Fibroblast of skin of back (primary cell): Measurements from ENCODE around the gene RIMS4.
A peak's percentile ranks its signal among the peaks of the same experiment; 100 is the strongest.

Experiments used
- DNase-seq: peaks from one replicate; pipeline ENCODE4 v3.0.0-alpha.2; 2013

The RIMS4 gene

GRCh38 chr20:44762466-44763140 lies 47.7 kb downstream of the RIMS4 start:
- no peak for DNase-seq

GRCh38 chr20:44761423-44761822 lies 48.9 kb downstream of the RIMS4 start:
- no peak for DNase-seq

GRCh38 chr20:44759595-44759994 lies 50.8 kb downstream of the RIMS4 start:
- no peak for DNase-seq

- no peak for DNase-seq
Measured at GRCh38 chr20:44758247-44759101, 51.9 kb downstream of the RIMS4 start.

GRCh38 chr20:44756956-44757355 lies 53.4 kb downstream of the RIMS4 start:
- DNase-seq = no peak

- no peak for DNase-seq
Measured at GRCh38 chr20:44756011-44756688, 54.2 kb downstream of the RIMS4 start.

- DNase-seq = no peak
Measured at GRCh38 chr20:44754554-44754953, 55.8 kb downstream of the RIMS4 start.

GRCh38 chr20:44752099-44752931 lies 58.0 kb downstream of the RIMS4 start:
- DNase-seq = no peak

- DNase-seq = no peak
Measured at GRCh38 chr20:44750081-44750805, 60.1 kb downstream of the RIMS4 start.

GRCh38 chr20:44748005-44748370 lies 62.4 kb downstream of the RIMS4 start:
- no peak for DNase-seq

- DNase-seq = peak; percentile 62
Measured at GRCh38 chr20:44747166-44748004, 63.0 kb downstream of the RIMS4 start.

- DNase-seq = no peak
Measured at GRCh38 chr20:44746367-44747165, 63.8 kb downstream of the RIMS4 start.

GRCh38 chr20:44745598-44746366 lies 64.6 kb downstream of the RIMS4 start, which contains the start of gene KCNK15:
TSS of gene KCNK15 (plus strand) at chr20:44745865. CDS start at chr20:44745911, 46 bp downstream.
- peak; percentile 28 for DNase-seq

- DNase-seq = no peak
Measured at GRCh38 chr20:44745122-44745597, 65.2 kb downstream of the RIMS4 start.

GRCh38 chr20:44743916-44744655 lies 66.3 kb downstream of the RIMS4 start:
- DNase-seq = no peak

GRCh38 chr20:44743080-44743701 lies 67.2 kb downstream of the RIMS4 start:
- DNase-seq = no peak

GRCh38 chr20:44742304-44743079 lies 67.9 kb downstream of the RIMS4 start:
- no peak for DNase-seq
